Peyer's patch (tissue), 4 donors: Measurements from ENCODE around the gene SQSTM1. TPM values are rescaled to one million over a fixed set of nuclear protein-coding genes. Genes with fewer than 3 reads are reported as not detected.

ENCODE experiments used
- DNase-seq, 3 donors: peaks; one replicate each; pipeline ENCODE4 v3.0.0-alpha.2; 2017 to 2019
- H3K27ac ChIP-seq, 4 donors: fragments of 200-600 bp; sonication (generic); one replicate each; pipeline ENCODE4 v1.5.1; 2016 to 2019
- H3K27me3 ChIP-seq, 2 donors: fragments of 200-600 bp; sonication (generic); one replicate each; pipeline ENCODE4 v1.5.1; 2019
- H3K36me3 ChIP-seq, 3 donors: fragments of 200-600 bp; sonication (generic); one replicate each; pipeline ENCODE4 v1.5.1; 2016 to 2019
- H3K4me1 ChIP-seq, 4 donors: fragments of 200-600 bp; sonication (generic); one replicate each; pipeline ENCODE4 v1.5.1; 2016 to 2019
- H3K4me3 ChIP-seq, 4 donors: fragments of 200-600 bp; sonication (generic); 1 replicate in 3 of 4; 2 replicates in 1 of 4; pipeline ENCODE4 v1.5.1; 2016 to 2019; ENCODE audit warnings: mild to moderate bottlenecking in 1 of 4
- H3K9me3 ChIP-seq, 4 donors: fragments of 200-600 bp; sonication (generic); one replicate each; pipeline ENCODE4 v1.5.1; 2016 to 2019; ENCODE audit warnings: mild to moderate bottlenecking in 1 of 4
- CTCF ChIP-seq, 6 experiments: fragments of 450-650 bp in 4 of 6; fragments of 200-600 bp in 2 of 6; sonication (generic) in 1 of 6; IDR thresholded peaks; one replicate each; pipeline ENCODE4 v1.5.1; 2017 to 2019; ENCODE audit warnings: antibody characterized with exemption in 6 of 6, mild to moderate bottlenecking in 3 of 6, moderate library complexity in 1 of 6
- POLR2A ChIP-seq, 2 donors: fragments of 450-650 bp; IDR thresholded peaks; one replicate each; pipeline ENCODE4 v1.5.1; 2017; ENCODE audit warnings: antibody characterized with exemption in 2 of 2, mild to moderate bottlenecking in 2 of 2, moderate library complexity in 2 of 2
- total RNA-seq, 4 donors: library from RNA; depleted of rRNA; stranded (reverse); fragments of >200 nt; gene quantifications; one replicate each; pipeline ENCODE4 v1.1.0, GENCODE V29; 2016

The SQSTM1 gene
- total RNA-seq, 4 donors from 2014 or later: 287 to 417 (median 348) TPM

DNA sequence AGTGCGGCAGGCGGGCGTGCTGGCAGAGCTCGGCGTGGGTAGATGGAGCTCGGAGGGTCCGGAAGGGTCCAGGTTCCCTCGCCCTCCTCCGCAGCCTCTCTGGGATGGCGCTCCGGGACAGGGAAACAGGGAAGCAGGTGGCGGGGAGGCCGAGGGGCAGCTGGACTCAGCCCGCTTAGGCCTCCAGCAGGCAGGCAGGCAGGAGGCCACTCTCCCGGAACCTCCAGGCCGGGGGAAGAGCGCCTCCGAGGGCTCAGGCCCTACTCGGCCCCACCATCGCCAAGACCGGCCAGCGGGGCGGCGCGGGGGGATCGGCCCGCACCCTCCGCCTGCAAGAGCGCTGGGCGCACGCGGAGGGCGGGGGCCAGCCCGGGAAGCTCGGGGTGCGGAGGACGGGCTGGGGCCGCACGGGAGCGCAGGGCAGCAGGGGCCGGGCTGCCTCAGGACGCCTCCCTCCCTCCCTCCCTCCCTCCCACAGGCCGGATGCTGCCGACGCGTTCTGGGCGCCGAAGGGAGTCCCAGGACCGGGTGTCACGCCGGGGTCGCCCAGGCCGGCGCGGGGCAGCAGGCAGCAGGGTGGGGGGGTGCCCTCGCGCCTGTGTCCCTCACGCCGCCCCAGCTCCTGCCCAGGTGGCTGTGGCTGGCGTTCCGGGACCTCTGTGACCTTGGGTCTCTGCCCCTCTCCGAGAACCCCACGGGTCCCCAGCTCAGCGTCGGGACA, 15.0 kb upstream of the SQSTM1 start:
- peak overlapping the region; percentile 95 to 100 (median 96) for H3K27ac ChIP-seq
- H3K36me3 ChIP-seq: peaks cover 0 to 21% (median 0%) of the 10 kb centered on the region in 3 donors
- DNase-seq: peak in 1 of 3 donors; percentile 77
- TF ChIP-seq CTCF (IDR thresholded peaks at IDR 0.05) (no peak), POLR2A (IDR thresholded peaks at IDR 0.05) (peak in 1 of 2 donors; percentile 9)
- H3K4me3 ChIP-seq: peak overlapping the region; percentile 85 to 98 (median 94)
- no peaks in the 10 kb centered on the region for H3K27me3 ChIP-seq
- peaks cover 13 to 54% (median 30%) of the 10 kb centered on the region in 4 donors for H3K4me1 ChIP-seq
- H3K9me3 ChIP-seq: no peaks in the 10 kb centered on the region

- DNase-seq: peak; percentile 65 to 90 (median 88)
- TF ChIP-seq CTCF (IDR thresholded peaks at IDR 0.05): peak in 1 of 6 experiments; percentile 12
- peak in 1 of 2 donors; percentile 81 for TF ChIP-seq POLR2A (IDR thresholded peaks at IDR 0.05)
- H3K9me3 ChIP-seq: no peaks in the 10 kb centered on the region
- H3K4me1 ChIP-seq: peaks cover 13 to 51% (median 30%) of the 10 kb centered on the region in 4 donors
- H3K36me3 ChIP-seq: peaks cover 0 to 13% (median 0%) of the 10 kb centered on the region in 3 donors
- H3K4me3 ChIP-seq: peak within 1 kb of the TSS; percentile 85 to 98 (median 94)
- H3K27me3 ChIP-seq: no peaks in the 10 kb centered on the region
- H3K27ac ChIP-seq: peak within 1 kb of the TSS; percentile 95 to 100 (median 96)
These were observed 14.3 kb upstream of the SQSTM1 start, which contains the start of gene MGAT4B for GRCh38 chr5:179806250-179807048. TSS of gene MGAT4B (minus strand) at chr5:179806866. CDS start at chr5:179806583, 283 bp downstream.

GRCh38 chr5:179812135-179812825, 8.4 kb upstream of the SQSTM1 start:
- DNase-seq: no peak
- no peak for TF ChIP-seq POLR2A (IDR thresholded peaks at IDR 0.05)
- no peak for TF ChIP-seq CTCF (IDR thresholded peaks at IDR 0.05)

GRCh38 chr5:179812997-179813607, 7.6 kb upstream of the SQSTM1 start:
- no peaks in the 10 kb centered on the region for H3K27me3 ChIP-seq
- peaks cover under 1 to 19% (median 6%) of the 10 kb centered on the region in 4 donors for H3K4me1 ChIP-seq
- H3K27ac ChIP-seq: no peak overlapping the region
- DNase-seq: no peak
- H3K9me3 ChIP-seq: no peaks in the 10 kb centered on the region
- TF ChIP-seq POLR2A (IDR thresholded peaks at IDR 0.05): no peak
- no peak for TF ChIP-seq CTCF (IDR thresholded peaks at IDR 0.05)
- H3K4me3 ChIP-seq: no peak overlapping the region
- H3K36me3 ChIP-seq: no peaks in the 10 kb centered on the region

More at GRCh38 chr5:179812135-179812825, 8.4 kb upstream of the SQSTM1 start:
- no peak overlapping the region for H3K4me3 ChIP-seq
- H3K9me3 ChIP-seq: no peaks in the 10 kb centered on the region
- H3K27ac ChIP-seq: no peak overlapping the region
- H3K27me3 ChIP-seq: no peaks in the 10 kb centered on the region
- peaks cover 0 to 19% (median 7%) of the 10 kb centered on the region in 4 donors for H3K4me1 ChIP-seq
- H3K36me3 ChIP-seq: no peaks in the 10 kb centered on the region

GRCh38 chr5:179814090-179814489, 6.6 kb upstream of the SQSTM1 start:
- H3K4me3 ChIP-seq: no peak overlapping the region
- TF ChIP-seq POLR2A (IDR thresholded peaks at IDR 0.05): no peak
- no peak for TF ChIP-seq CTCF (IDR thresholded peaks at IDR 0.05)
- no peaks in the 10 kb centered on the region for H3K36me3 ChIP-seq
- H3K4me1 ChIP-seq: peaks cover 5 to 25% (median 12%) of the 10 kb centered on the region in 4 donors
- H3K27ac ChIP-seq: no peak overlapping the region
- no peak for DNase-seq
- H3K9me3 ChIP-seq: no peaks in the 10 kb centered on the region
- H3K27me3 ChIP-seq: no peaks in the 10 kb centered on the region
